HG02884 (cell line): ENCODE results near the gene HSD17B2.

Experiments
- ATAC-seq: cut with Tn5 transposase; IDR thresholded peaks from one replicate; pipeline ENCODE4 v1.9.1; 2021; ENCODE audit warnings: mild to moderate bottlenecking, moderate library complexity; ENCODE audit not compliant: unreplicated experiment

Gene HSD17B2

DNA sequence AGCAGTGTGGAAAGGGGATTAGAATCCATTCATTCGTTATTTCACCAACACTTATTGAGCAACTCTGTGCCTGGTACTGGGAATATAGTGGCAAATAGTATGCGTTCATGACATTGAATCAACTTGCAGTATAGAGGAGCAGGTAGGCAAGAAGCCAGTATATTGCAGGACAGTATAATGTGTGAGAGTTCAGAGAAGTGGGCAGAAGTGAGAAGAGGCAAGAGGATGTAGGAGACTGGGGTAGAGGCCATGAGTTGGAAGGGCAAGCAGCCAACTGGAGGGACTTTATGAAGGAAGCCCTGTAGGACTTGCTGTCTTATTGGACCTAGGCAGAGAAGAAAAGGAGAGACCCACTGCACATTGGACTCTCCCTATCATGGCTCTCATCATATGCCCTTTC lies 12.3 kb downstream of the HSD17B2 start:
- ATAC-seq: no peak

DNA sequence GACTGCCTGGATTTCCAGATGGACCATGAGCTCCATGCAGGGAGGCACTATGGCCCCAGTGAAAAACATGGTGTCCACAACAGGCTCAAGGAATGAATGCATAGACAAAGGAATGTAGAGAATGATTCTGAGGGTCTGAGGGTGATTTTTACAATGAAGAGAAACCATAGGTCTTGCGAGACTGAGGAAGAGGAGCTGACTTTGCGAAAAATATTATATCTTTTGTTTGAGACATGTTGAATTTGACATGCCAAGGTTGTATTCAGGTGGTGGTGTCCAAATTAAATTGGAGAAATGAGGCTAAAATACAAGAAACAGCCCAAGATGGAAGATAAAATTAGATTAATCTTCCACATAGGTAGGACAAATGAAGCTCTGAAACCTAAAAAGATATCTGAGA lies 12.7 kb downstream of the HSD17B2 start:
- ATAC-seq: no peak

DNA sequence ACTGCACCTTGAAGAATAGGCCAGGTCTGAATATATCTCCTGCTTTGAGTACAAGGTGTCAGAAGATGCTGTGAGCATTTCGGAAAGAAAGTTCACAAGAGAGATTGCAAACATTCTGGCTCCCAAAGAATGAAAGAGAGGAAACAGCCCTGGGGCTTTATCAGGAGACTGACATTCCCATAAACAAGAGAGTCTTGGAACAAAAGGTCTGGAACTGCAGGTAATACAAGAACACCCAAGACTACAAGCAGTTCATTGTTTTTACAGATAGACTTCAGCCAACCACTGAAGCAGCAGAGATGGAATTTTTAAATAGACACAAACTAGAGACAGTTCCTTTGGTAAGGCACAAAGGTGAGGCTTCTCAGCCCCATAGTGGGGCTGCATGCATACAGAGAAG lies 14.4 kb downstream of the HSD17B2 start:
- ATAC-seq: no peak

- no peak for ATAC-seq
Measured at GRCh38 chr16:82050506-82050905, 15.5 kb downstream of the HSD17B2 start.

DNA sequence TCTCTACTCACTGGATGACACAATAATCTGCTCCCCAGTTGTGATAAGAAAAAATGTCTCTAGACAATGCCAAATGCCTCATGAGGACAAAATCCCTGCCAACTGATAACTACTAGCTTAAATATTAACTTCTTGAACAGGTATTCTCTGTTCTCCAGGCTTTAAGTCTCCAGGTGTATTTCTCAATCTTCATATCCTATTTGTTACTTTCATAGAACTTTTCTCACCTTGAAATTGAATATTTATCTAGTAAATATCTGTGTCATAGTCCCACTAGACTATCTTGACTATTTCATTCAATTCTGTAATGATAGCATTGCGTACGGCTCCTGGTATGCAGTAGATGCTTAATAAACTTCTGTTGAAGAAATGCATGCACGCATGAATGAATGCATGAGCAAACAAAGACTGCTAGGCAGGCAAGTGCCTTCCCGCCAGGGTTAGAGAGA lies 15.9 kb downstream of the HSD17B2 start:
- ATAC-seq: no peak

- no peak for ATAC-seq
Measured at GRCh38 chr16:82051656-82052055, 16.6 kb downstream of the HSD17B2 start.

DNA sequence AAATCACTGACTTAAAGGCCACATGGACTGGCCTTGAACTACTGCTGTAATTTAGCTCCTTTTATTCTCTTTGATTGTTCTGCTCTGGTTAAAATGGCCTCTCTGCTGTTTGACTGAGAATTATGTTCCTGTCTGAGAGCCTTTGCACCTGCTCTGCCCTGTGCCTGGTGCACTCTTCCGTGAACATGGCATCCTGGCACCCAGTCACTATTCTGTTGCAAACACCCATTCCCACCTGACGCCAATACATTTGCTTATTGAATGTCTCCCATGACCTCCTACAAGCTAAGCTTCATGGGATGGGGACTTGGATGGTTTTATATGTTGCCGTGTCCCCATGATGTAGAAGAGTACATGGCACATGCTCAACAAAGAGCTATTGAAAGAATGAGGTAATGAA lies 20.1 kb downstream of the HSD17B2 start:
- no peak for ATAC-seq

GRCh38 chr16:82055728-82056549 lies 20.9 kb downstream of the HSD17B2 start:
- no peak for ATAC-seq

GRCh38 chr16:82056550-82056896 lies 21.5 kb downstream of the HSD17B2 start:
- ATAC-seq: no peak

DNA sequence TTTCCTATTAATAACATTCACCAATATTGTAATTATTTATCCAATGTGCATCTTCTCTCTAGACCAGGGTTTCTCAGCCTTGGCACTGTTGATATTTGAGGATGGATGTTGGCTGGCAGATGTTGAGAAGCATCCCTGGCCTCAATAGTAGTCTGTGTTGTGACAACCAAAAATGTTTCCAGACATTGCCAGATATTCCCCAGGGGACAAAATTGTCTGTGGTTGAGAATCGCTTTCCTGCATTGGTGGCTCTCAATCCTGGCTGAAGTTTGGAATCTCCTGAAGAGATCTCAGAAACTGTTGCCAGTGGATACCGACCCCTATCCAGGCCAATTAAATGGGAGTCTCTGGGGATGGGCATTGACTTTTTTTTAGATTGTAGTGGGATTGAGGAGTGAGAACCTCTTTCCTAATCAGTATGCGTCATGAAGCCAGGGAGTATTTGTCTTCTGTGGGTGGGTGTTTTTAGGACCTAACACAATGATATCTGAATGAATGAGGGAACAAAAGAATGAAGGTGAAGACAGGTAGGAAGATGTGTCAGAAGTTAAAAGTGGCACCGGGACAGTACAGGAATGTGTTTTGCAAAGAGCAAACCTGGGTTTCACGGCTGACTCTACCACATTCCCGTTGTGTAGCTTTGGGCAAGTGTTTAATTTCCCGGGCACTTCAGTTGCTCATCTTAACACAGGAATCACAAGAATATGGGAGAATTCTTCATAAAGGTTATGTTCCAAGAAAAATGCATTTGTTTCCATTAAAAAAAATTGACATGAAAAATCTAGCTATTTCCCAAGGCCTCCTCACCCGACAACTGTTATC lies 24.3 kb downstream of the HSD17B2 start:
- ATAC-seq: no peak

DNA sequence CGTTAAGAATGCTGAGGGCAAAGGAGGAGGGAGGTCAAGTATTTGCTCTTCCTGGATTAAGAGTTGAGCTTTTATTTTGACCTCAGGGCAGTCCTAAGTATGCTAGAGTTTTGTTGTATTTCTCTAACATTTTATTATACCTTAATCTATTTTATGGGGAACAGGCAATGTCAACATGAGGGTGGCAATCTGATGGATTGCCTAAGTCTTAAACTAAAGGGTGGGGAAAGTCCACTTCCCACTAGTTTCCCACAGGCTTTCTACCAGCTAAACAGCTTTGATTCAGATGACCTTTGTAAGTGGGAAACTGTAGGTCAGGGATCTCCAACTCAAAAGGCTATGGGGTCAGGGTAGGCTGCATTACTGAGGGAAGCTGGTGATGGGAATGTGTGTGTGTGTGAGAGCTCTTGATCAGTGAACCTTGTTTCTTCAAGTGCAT lies 24.9 kb downstream of the HSD17B2 start:
- ATAC-seq: no peak

DNA sequence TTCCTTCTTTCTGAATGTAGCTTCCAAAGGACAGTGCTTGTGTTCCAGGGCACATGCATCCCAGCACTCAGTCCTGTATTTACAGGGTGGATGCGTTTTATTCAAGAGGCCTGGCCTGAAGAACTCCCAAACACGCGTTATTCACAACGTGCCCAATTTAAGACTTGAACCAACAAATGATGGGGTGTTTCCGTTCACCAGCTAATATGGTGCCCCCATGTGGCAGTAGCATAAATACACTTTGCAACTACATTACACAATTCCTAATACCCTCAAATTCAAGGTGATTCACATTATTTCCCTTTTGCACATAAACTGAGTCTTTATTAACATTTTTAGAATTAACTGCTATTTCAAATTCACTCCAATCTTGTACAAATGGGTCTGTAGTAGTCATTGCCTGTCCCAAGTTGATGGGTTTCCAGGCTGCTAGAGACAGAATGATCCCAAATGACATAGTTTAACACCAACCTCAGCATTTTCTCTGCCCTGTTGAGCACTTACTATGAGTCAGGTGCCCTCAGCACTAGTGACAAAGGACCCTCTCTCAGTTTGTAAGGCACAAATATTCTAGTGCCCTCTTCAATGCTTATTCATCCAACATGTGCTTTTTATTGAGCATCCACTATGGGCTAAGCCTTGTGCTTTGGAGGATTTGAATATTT lies 26.9 kb downstream of the HSD17B2 start:
- ATAC-seq: no peak

GRCh38 chr16:82062645-82063058 lies 27.6 kb downstream of the HSD17B2 start:
- ATAC-seq: no peak

DNA sequence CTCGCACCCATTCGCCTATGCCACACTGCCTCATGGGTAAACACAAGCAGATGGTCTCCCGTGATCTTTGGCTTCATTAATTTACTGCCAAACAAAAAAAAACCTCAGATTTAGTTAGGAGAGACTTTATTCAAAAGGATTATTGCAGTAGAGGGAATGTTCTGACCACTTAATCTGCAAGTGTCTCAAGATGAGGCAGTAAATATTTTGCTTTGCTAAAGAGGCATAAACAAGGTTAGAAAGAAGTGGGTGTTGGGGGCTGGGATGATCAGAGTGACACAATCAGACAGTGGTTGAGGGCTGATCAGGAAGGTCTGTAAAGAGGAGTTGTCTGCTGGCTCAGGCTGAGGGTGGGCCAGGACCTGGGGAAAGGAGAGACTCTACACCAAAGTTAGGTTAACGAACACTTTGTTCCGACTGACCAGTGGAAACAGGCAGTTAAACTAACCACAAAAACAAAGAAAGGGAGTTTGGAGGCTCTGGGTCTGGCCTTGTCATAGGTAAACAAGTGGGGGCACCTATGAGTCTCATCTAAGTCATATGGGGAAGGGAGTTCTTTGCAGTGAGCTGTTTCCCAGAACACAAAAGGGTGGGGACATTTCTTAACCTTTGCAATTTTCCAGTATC lies 28.5 kb downstream of the HSD17B2 start:
- ATAC-seq: no peak

- no peak for ATAC-seq
Measured at GRCh38 chr16:82067042-82067803, 32.2 kb downstream of the HSD17B2 start.

DNA sequence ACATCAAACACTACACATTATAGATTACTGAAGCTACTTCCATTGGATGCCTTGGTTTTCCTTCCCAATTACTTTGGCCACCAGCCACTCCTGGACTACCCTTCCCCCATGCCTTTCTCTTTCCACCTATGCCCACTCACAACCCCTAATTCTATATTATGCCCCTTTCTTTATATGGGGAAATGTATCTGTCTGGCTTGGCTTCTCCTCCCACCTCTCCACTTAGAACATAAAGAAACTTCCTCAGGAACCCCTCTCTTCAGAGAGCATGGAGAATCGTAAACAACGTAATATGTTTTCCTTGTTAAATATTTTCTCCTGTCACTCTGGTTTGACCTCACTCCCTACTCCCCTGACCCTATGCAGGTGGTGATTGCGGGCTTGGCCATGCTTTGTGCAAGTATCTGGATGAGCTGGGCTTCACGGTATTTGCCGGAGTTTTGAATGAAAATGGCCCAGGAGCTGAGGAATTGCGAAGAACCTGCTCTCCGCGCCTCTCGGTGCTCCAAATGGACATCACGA lies 32.8 kb downstream of the HSD17B2 start:
- ATAC-seq: no peak

GRCh38 chr16:82070656-82071369 lies 35.8 kb downstream of the HSD17B2 start:
- no peak for ATAC-seq

GRCh38 chr16:82071421-82071820 lies 36.4 kb downstream of the HSD17B2 start:
- ATAC-seq: no peak

GRCh38 chr16:82072313-82072712 lies 37.3 kb downstream of the HSD17B2 start:
- no peak for ATAC-seq
